ENCODE measurements around the gene ELK4. TPM values are rescaled to one million over a fixed set of nuclear protein-coding genes. Genes with fewer than 3 reads are reported as not detected.
A peak's percentile ranks its signal among the peaks of the same experiment; 100 is the strongest.

Gene ELK4
- total and polyA plus RNA-seq, 2 of the 4 experiments (the other 2 are of a cell fraction) = 4.6 to 11.3 TPM

DNA sequence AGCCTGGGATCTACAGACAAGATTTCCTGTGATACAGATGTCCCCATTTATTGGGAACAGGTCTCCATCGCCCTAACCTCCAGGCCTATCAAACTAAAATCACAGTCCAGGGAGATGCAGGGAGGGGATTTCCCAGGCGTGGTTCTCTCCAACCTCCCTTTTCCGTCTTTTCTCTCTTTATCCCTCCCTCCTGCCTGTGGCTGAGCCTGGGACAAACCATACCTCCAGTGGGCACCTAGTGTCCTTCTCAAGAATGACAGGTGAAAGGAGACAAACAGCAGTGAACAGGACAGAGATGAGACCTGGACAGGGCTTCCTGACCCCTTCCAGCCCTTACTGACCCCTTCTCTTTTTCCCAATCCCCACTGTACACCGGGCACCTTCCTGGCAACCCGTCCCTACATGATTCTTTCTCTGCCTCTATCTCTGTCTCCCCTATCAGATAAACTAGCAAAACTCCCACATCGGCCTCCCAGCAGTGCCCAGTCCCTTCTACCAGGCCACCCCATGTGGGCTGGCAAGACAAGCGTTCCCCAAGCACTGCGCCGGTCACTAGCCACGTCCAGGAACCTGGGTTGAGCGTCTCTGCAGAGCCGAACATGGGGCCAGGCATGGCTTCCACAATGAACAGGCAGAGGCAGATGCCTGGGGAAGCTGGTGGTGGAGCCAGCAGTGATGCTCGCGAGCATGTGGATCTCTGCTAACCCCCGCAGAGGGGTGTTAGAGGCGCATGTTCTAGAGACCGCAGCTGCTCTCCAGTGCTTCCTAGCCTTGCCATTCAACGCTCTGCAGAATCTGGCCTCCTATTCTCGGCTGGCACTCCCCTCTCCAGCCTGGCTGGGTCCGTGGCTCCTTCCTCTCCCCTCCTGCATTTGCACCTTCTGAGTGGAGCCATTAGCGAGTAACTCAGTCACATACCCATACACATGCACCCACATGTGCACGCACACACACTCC lies 54.7 kb downstream of the ELK4 start:
- no peak overlapping the region for H3K9ac ChIP-seq (ENCODE audit: low read depth, low read length)
- peak overlapping the region; percentile 23 for H2AFZ ChIP-seq (replicated peaks; ENCODE audit: low read length, poor library complexity)
- H4K91ac ChIP-seq (ENCODE audit: insufficient read depth, low read depth, low read length) = no peak overlapping the region
- peaks cover 86% of the 10 kb centered on the region for H3K27me3 ChIP-seq (ENCODE audit: control insufficient read depth, insufficient read depth, low read length)
- ChIA-PET CTCF (interaction anchor here (1.6 kb wide), 1 partner anchor 48 kb away, joined by 6 read pairs; no protein-coding TSS in a partner anchor), POLR2A (ENCODE audit: unreplicated experiment) (no interaction called here)
- H3K23ac ChIP-seq (ENCODE audit: low read depth, low read length) = 0 out of 2 replicates have a peak overlapping the region, but pooled peaks have one; percentile 9
- H2AK5ac ChIP-seq (ENCODE audit: low read depth, low read length) = no peak overlapping the region
- no peak overlapping the region for H3K18ac ChIP-seq (ENCODE audit: low read depth, low read length)
- TF ChIP-seq, protein P1, sequence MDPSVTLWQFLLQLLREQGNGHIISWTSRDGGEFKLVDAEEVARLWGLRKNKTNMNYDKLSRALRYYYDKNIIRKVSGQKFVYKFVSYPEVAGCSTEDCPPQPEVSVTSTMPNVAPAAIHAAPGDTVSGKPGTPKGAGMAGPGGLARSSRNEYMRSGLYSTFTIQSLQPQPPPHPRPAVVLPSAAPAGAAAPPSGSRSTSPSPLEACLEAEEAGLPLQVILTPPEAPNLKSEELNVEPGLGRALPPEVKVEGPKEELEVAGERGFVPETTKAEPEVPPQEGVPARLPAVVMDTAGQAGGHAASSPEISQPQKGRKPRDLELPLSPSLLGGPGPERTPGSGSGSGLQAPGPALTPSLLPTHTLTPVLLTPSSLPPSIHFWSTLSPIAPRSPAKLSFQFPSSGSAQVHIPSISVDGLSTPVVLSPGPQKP (IDR thresholded peaks at IDR 0.05; ENCODE audit: borderline replicate concordance, low read depth, low read length) = no peak
- no peak for TF ChIP-seq SMC3 (IDR thresholded peaks at IDR 0.05; ENCODE audit: low read depth, low read length)
- no peak for TF ChIP-seq MXI1 (IDR thresholded peaks at IDR 0.05; ENCODE audit: borderline replicate concordance, low read depth, low read length)
- no peak for TF ChIP-seq RCOR1 (IDR thresholded peaks at IDR 0.05; ENCODE audit: insufficient replicate concordance, low read length)
- TF ChIP-seq, protein P2, sequence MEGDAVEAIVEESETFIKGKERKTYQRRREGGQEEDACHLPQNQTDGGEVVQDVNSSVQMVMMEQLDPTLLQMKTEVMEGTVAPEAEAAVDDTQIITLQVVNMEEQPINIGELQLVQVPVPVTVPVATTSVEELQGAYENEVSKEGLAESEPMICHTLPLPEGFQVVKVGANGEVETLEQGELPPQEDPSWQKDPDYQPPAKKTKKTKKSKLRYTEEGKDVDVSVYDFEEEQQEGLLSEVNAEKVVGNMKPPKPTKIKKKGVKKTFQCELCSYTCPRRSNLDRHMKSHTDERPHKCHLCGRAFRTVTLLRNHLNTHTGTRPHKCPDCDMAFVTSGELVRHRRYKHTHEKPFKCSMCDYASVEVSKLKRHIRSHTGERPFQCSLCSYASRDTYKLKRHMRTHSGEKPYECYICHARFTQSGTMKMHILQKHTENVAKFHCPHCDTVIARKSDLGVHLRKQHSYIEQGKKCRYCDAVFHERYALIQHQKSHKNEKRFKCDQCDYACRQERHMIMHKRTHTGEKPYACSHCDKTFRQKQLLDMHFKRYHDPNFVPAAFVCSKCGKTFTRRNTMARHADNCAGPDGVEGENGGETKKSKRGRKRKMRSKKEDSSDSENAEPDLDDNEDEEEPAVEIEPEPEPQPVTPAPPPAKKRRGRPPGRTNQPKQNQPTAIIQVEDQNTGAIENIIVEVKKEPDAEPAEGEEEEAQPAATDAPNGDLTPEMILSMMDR (conservative IDR thresholded peaks at IDR 0.05; ENCODE audit: low read depth, low read length) = no peak
- no peak for TF ChIP-seq FOS (IDR thresholded peaks at IDR 0.05; ENCODE audit: low read depth, low read length)
- TF ChIP-seq CEBPB (IDR thresholded peaks at IDR 0.05; ENCODE audit: low read depth, low read length) = no peak
- TF ChIP-seq POLR2A (IDR thresholded peaks at IDR 0.05; ENCODE audit: low read depth, low read length) = no peak
- no peak for TF ChIP-seq NFE2L2 (IDR thresholded peaks at IDR 0.05; ENCODE audit: low read depth, low read length)
- H3K56ac ChIP-seq (ENCODE audit: extremely low read depth, insufficient read depth, low read length) = no peak overlapping the region
- H4K20me1 ChIP-seq (ENCODE audit: insufficient read depth, low read length) = no peaks in the 10 kb centered on the region; the same call in 1 of the 2 replicates
- no TSS peak for BruUV-seq (replicated peaks)
- no peak overlapping the region for H2BK20ac ChIP-seq (ENCODE audit: low read depth, low read length)
- no peaks in the 10 kb centered on the region for H3K36me3 ChIP-seq (ENCODE audit: control insufficient read depth, insufficient read depth, low read length)
- H2AK9ac ChIP-seq (replicated peaks; ENCODE audit: low read depth, low read length, poor library complexity) = peak overlapping the region; percentile 24
- H4K8ac ChIP-seq (ENCODE audit: low read depth in 2 of 2, low read length in 2 of 2) = no peak overlapping the region
- no peak overlapping the region for H2BK120ac ChIP-seq (ENCODE audit: low read depth, low read length)
- no peak overlapping the region for H3K4me3 ChIP-seq (ENCODE audit: insufficient read depth, low read depth, low read length)
- in situ Hi-C loops (cut with MboI; ENCODE audit: low sequenced_read_pairs) (no loop called here), dilution Hi-C loops (cut with HindIII; ENCODE audit: low sequenced_read_pairs, unreplicated experiment) (no loop called here), intact Hi-C loops (cut with micrococcal nuclease) (no loop called here)
- no peak overlapping the region for H3K4me2 ChIP-seq (ENCODE audit: low read depth, low read length)
- ATAC-seq (ENCODE audit: low read depth) = no peak
- H2BK5ac ChIP-seq (ENCODE audit: low read depth, low read length, poor library complexity, severe bottlenecking) = no peak overlapping the region
- H3K4me1 ChIP-seq (ENCODE audit: control insufficient read depth, insufficient read depth, low read length) = peaks cover 6% of the 10 kb centered on the region; the same call in 1 of the 2 replicates
- peaks cover 3% of the 10 kb centered on the region; the same call in 1 of the 2 replicates for H3K9me1 ChIP-seq (ENCODE audit: insufficient read depth, low read length)
- H3K4ac ChIP-seq (ENCODE audit: low read depth, low read length) = no peak overlapping the region
- 48% methylated on average over 9 of the region's 22 CpGs; no CpG with 5 or more reads in 1 of the 2 experiments for WGBS, 2 experiments (ENCODE audit: extremely low coverage in 2 of 2, insufficient read length in 1 of 2)
- no peak overlapping the region for H2BK15ac ChIP-seq (ENCODE audit: low read depth, low read length)
- no peak overlapping the region for H3K27ac ChIP-seq (ENCODE audit: insufficient read depth, low read length)
- H3K79me1 ChIP-seq (ENCODE audit: low read depth in 1 of 2, low read length in 2 of 2) = no peaks in the 10 kb centered on the region
- H3K9me3 ChIP-seq (ENCODE audit: control insufficient read depth, insufficient read depth, low read length) = no peaks in the 10 kb centered on the region
- no peak overlapping the region for H4K5ac ChIP-seq (ENCODE audit: low read depth, low read length)
- H3K14ac ChIP-seq (replicated peaks; ENCODE audit: low read depth, low read length) = no peak overlapping the region
- no peak for DNase-seq
